HG03521 (cell line): ENCODE measurements around the gene CYP4A22.
A peak's percentile ranks its signal among the peaks of the same experiment; 100 is the strongest.
"Not testable (repeated sequence)": the region's sequence is repeated elsewhere in the genome, so short reads cannot be mapped to it uniquely, and the experiment has no call there.

Experiments used
- ATAC-seq: cut with Tn5 transposase; IDR thresholded peaks from one replicate; pipeline ENCODE4 v1.9.1; 2021; ENCODE audit warnings: mild to moderate bottlenecking, moderate library complexity; ENCODE audit not compliant: unreplicated experiment

CYP4A22 gene

GRCh38 chr1:47156457-47156856 is 19.2 kb downstream of the CYP4A22 start:
- not testable (repeated sequence) for ATAC-seq

- ATAC-seq = not testable (repeated sequence)
These were observed 20.7 kb downstream of the CYP4A22 start for GRCh38 chr1:47157957-47158356.

GRCh38 chr1:47160716-47161115 is 23.5 kb downstream of the CYP4A22 start:
- ATAC-seq = no peak

- ATAC-seq = no peak
These were observed 24.2 kb downstream of the CYP4A22 start for GRCh38 chr1:47161298-47162040.

- no peak for ATAC-seq
These were observed 27.3 kb downstream of the CYP4A22 start for GRCh38 chr1:47164552-47164951.

- no peak for ATAC-seq
These were observed 35.5 kb downstream of the CYP4A22 start for GRCh38 chr1:47172782-47173181.

- ATAC-seq = no peak
These were observed 37.4 kb downstream of the CYP4A22 start for GRCh38 chr1:47174656-47175020.

- ATAC-seq = peak; percentile 43
These were observed 38.1 kb downstream of the CYP4A22 start for GRCh38 chr1:47175227-47175934.

- no peak for ATAC-seq
These were observed 40.8 kb downstream of the CYP4A22 start for GRCh38 chr1:47178020-47178419.

GRCh38 chr1:47178654-47179016 is 41.4 kb downstream of the CYP4A22 start:
- ATAC-seq = no peak

- ATAC-seq = peak; percentile 72
These were observed 42.1 kb downstream of the CYP4A22 start for GRCh38 chr1:47179017-47179987.

GRCh38 chr1:47179988-47180563 is 42.8 kb downstream of the CYP4A22 start:
- no peak for ATAC-seq

- no peak for ATAC-seq
These were observed 43.4 kb downstream of the CYP4A22 start for GRCh38 chr1:47180603-47181094.

GRCh38 chr1:47181095-47181954 is 44.1 kb downstream of the CYP4A22 start:
- no peak for ATAC-seq

GRCh38 chr1:47181955-47182675 is 44.9 kb downstream of the CYP4A22 start:
- ATAC-seq = no peak

GRCh38 chr1:47182676-47183235 is 45.5 kb downstream of the CYP4A22 start:
- no peak for ATAC-seq

- no peak for ATAC-seq
These were observed 46.3 kb downstream of the CYP4A22 start for GRCh38 chr1:47183308-47184089.
